ENCODE measurements around the gene ADD3.

Gene ADD3, protein sequence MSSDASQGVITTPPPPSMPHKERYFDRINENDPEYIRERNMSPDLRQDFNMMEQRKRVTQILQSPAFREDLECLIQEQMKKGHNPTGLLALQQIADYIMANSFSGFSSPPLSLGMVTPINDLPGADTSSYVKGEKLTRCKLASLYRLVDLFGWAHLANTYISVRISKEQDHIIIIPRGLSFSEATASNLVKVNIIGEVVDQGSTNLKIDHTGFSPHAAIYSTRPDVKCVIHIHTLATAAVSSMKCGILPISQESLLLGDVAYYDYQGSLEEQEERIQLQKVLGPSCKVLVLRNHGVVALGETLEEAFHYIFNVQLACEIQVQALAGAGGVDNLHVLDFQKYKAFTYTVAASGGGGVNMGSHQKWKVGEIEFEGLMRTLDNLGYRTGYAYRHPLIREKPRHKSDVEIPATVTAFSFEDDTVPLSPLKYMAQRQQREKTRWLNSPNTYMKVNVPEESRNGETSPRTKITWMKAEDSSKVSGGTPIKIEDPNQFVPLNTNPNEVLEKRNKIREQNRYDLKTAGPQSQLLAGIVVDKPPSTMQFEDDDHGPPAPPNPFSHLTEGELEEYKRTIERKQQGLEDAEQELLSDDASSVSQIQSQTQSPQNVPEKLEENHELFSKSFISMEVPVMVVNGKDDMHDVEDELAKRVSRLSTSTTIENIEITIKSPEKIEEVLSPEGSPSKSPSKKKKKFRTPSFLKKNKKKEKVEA

DNA sequence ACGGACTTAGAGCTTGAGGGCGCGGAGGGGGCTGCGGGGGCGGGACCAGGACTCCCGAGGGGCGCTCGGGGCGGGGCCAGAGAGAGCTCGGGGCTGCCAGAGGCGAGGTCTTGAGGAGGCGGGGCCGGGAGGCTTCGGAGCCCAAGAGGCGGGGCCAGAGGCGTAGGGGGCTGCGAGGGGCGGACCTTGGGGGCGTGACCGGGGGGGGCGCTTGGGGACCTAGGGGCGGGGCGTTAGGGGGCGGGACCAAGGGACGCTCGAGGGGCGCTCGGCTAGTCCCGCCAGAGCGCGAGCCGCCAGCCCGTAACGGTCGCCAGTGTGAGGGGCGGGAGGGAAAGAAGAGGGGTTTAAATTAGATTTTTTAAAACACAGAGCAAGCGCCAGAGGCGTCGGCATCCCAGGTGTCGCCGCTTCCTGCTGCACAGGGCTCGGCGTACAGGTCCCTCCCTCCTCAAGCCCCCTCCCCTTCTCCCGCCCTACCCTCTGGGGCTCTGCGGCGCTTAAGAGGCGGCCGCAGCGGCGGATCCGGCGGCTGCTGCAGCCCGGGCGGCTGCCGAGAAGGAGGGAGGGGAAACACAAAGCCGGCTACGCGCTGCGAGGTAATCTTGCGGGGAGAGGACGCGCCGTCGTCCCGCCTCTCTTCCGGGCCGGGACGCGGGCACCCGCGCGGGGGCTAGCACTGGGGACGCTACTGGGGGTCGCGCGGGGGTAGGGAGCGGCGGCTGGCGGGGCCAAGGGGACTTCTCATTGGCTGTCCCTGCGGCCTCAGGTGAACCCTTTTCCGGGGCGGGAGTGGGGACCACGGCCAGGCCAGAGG lies at the start of gene ADD3:
TSS of gene ADD3 (plus strand) at position 284 of the 817 bp plus-strand sequence. CDS start 92,670 bp downstream, outside the sequence.
- DNase-seq (ENCODE audit: low spot score) = peak; percentile 98

DNA sequence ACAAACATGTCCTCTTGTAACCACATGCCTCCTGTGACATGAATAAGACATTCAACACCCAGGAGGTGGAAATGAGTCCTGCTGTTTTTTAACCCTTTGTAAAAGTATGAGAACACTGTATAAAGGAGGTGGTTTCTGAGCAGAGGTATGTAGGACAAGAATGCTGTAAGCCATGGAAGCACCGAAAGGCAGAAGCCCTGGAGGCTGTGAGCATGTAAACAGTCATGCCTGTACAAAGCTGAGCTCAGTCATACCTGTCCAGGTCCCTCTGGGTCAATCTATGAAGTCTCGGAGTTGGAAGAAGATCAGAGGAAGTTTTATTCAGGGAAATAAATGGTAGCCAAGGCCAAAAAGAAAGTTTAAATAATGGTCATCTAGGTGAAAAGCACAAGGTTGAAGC lies 49.7 kb upstream of the ADD3 start:
- no peak for DNase-seq (ENCODE audit: low spot score)

DNA sequence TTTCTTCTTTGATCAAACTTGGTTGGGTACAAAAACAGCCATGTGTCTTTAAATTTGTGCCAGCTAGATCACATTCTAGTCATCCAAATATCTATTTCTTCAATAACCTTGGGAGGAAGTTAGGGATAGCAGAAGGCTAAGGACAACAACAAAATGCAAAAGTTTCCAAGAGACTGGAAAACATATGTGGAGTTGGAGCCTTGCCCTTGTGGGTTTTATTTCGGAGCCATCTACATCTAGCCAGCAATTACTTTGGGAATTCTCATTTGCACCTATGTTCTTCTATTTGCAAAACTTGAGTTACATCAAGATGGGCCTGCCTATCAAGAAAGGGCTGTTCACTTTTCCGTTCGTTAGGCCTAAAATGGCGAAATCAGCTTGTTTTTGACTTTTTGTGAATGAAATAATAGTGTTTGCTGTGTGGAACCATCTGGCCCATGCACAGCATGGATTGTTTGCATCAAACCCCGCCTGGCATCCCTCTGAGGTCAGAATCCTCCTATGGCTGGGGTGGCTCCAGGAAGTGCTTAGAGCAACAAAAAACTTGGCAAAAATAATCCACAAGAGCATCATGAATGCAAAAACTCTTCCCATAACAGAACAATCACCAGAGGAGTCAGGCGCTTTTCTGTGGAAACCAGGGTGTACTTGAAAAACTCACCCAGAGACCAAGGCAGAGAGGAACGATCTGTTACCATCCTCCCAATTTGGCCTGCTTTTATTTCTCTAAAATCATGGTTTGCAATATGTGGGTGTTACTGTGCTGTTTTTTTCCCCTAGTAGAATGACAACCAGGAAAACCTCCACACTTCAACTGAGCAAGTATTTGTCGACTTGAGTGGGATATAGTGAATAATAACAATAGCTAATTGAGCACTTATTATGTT lies 48.3 kb upstream of the ADD3 start:
- DNase-seq (ENCODE audit: low spot score) = no peak

DNA sequence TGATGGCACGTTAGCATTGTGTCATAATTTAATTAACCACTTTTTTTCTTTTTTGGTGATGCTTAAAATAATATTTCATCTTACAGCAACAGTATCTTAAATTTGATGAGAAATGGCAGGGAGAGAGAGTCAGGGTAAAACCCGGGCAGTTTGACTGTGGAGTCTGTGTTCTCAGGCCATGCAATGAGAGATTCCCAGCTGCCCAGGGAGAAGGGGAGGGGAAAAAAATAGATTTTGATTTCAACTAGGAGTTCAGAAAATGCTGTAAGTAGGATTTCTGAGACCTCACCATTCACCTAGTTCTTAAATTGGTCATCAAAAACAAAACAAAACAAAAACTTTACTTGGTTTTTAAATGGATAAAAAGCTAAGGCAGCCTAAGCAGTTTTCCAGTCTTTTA lies 47.1 kb upstream of the ADD3 start:
- no peak for DNase-seq (ENCODE audit: low spot score)

- DNase-seq (ENCODE audit: low spot score) = no peak
Observed at GRCh38 chr10:109961174-109962001, 46.4 kb upstream of the ADD3 start.

DNA sequence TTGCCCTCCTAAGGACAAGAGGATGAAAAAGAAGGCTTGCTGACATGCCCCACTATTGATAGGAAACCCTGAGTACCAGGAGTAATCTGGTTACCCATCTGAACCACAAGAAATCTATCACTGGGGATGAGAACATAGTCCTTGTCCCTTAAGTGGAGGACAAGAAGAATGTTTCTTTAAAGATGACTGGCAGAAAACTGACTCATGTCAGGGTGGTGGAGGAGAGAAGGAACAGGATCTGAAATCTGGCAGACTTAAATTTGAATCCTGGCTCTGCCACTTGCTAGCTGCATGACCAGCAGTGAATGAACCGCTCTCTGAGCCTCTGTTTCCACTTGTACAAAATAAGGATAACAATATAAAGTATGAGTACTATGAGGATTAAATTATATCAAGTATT lies 45.5 kb upstream of the ADD3 start:
- no peak for DNase-seq (ENCODE audit: low spot score)

GRCh38 chr10:109963439-109963838 lies 44.3 kb upstream of the ADD3 start:
- no peak for DNase-seq (ENCODE audit: low spot score)

DNA sequence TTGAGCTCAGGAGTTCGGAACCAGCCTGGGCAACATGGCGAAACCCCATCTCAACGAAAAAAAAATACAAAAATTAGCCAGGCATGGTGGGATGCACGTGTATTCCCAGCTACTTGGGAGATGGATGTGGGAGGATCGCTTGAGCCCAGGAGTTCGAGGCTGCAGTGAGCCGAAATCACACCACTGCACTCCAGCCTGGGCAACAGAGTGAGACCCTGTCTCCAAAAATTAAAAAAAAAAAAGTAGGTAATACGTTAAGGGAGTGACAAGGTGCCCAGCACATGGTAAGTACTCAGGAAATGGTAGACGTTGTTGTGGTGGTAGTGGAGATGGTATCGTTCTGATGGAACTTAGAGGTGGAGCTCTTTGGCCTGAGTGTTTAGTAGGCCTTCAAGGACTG lies 43.5 kb upstream of the ADD3 start:
- DNase-seq (ENCODE audit: low spot score) = no peak

DNA sequence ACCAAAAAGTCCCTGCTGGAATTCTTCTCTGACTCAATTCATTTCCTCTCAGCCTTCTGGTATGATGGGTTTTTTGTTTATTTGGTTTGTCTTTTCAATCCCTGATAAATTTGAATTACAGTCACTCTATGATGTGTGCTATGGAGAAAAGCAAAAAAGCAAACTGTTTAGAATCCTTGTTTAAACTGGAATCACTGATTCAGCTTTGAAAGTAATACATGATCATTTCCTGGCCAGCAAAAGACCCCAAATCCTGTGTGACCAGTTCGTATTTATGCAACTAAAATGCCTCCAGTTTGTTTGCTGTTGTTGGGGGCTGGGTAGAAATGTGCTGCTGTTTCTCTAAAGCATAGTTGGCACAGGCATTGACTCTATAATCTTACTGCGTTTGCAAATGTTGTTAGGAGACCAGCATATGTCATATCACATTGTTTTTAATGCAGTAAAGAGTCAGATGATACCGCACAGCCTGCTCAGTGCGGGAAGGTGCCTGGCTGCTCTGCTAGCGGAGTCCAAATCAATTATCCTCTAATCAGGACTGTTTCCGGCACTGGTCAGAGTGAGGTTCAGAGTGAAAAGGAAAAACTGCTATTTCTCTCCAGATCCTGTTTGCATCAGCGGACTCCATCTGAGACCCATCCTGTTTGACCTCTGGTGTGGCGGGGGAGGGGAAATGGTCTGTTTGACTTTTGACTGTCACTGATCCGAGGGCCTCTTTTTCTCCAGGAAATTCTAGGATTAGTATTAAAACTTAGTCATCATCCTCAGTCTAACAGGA lies 40.6 kb upstream of the ADD3 start:
- DNase-seq (ENCODE audit: low spot score) = no peak

DNA sequence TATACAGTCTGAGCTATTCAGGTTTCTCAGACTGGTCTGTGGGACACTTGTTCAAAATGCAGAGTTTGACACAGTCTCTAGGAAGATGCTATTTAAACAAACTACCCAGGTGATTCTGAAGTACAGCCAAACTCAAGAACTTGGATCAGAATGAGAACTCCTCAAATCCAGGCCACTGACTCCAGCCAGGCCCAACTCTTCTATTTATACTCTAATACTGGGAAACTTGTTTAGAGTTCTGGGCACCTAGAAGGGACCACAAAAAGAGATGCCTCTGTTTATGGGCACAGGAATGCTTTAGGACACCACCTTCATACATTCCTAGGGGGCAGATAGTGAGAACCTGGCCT lies 40.1 kb upstream of the ADD3 start:
- DNase-seq (ENCODE audit: low spot score) = no peak

DNA sequence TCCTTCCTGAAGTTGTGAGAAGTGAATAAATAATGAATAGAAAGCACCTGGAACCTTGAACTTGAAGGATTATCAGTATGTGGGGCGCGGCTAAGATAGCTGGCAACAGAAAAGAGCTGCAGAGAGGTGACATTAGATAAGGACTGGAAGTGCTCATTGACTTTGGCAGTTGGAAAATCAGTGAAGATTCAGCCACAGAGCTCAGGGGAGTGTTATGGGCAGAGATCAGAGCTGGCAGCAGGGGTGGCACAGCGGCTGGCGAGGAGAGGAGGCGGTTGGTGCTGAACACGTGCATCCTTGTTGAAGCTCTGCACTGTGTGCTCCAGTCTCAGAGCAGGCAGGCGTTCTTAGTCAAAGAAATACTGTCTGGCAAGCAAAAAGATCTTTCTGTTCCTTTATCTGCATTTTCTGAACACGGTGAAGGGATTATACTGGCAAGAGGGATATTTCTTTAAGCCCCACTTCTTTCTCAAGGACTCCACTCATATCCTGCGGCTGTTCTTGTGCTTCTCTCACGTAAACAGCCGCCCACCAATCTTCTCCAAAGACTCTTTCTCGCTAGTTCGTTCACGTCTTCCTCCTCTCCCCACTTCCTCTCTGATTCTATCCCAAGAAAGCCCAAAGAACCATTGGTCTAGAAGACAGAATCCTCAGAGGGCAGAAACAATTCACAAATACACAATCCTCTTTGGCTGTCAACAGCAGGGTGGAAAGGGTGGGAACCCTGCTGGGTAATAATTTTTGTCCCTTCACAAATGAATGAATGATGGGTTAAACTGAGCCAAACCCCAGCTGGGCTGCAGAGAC lies 38.6 kb upstream of the ADD3 start:
- peak; percentile 43 for DNase-seq (ENCODE audit: low spot score)

DNA sequence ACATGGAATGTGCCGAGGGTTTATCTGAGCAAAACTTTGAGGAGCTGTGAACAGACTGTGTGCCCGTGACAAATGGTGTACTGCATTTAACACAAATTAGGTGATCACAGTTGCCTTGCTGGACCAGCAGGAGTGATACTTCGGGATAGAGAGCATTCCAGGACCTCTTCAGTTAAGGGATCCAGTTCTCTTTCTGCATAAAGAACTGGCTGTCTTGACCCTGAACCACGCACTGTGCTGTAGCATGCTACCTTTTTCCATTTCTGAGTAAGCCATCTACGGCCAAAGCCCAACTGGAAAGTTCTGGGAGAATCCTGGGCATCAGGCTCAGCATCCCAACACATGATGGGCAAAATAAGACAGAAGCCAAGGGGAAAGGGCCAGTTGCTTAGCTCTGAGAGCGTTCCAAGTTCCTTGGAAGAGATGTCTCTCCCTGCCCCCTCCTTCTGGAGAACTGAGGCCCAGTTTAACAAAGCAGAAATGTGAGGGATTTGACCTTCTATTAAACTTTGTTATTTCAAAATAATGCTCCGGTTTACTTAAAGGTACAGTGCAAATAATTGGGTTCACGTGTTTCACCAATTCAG lies 37.9 kb upstream of the ADD3 start:
- DNase-seq (ENCODE audit: low spot score) = no peak

DNA sequence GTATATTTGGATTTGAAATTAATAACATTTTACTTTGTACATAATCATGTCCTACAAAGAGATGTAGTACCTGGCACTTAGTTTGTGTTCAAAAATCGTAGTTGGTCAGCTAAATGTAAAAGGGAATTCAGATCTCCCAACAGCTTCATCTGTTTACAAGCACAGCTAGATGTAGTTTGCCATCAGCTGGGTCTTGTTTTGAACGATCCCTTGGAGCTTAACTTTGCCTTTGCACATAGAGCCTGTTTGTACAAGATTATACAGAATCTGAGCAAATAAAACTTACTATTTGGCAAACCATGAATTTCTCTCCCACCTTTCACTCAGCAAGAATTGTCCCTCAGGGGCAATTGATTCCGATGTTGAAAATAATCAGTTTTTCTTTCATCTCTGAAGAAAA lies 36.1 kb upstream of the ADD3 start:
- no peak for DNase-seq (ENCODE audit: low spot score)

DNA sequence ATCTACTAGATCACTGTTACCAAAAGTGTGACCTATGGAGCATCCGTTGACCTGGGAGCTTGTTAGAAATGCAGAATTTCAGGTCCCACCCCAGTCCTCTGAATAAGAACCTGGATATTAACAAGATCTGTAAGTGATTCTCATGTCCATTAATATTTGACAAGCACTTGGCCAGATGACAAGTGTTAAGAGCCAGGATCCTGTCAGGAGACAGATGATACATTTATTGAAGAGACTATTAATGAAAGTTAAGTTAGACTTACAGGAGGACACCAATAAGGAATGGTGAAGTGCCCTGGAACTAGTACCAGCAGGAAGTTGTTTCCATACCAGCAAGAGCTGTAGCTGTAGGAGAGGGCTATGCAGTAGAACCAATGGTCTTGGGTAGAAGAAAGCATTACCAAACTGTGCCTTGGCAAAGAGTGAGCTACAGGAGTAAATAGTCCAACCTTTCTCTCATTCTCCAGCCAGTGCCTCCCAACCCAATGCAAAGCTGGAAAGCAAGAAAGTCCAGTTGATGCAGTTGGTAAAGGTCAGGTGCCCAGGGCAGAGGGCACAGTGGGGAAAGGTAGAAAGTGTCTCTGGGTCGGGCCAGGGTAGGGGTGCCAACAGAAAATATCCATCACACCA lies 35.3 kb upstream of the ADD3 start:
- DNase-seq (ENCODE audit: low spot score) = no peak

- DNase-seq (ENCODE audit: low spot score) = no peak
Observed at GRCh38 chr10:109973326-109973829, 34.4 kb upstream of the ADD3 start.

DNA sequence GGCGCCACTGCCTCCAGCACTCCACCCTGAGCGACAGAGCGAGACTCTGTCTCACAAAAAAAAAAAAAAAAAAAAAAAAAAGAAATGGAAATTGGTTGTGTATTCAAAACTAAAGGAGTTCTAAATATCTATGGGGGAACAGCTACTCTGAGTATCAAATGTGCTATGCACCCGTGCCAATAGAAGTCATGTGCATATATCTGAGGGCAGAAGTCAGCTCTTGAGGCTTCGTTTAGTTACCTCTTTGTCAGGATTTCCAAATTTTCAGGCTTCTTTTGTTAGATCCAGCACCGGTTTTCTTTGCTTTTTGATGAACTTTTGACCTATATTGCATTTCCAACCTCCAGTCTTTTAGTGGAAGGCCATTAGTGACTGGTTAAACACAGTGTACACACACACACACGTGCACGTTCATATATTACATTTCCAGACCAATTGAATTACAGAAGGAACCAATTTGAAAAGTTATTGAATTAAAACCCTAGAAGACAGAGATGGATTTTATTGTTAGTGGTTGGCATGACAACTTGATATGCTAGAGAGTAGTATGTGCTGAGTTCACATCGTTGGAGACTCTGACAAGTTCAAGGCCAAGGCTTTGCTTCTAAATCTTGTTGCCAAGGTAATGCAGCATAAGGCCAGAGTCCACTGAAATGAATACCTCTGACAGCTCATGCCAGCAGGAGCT lies 33.1 kb upstream of the ADD3 start:
- DNase-seq (ENCODE audit: low spot score) = no peak

Measured in putamen (tissue), 1 donor.